ENCODE measurements around the gene LRP5.
"Not testable (repeated sequence)": the region's sequence is repeated elsewhere in the genome, so short reads cannot be mapped to it uniquely, and the experiment has no call there.

Gene LRP5

GRCh38 chr11:68282141-68282860 is 30.1 kb upstream of the LRP5 start:
- DNase-seq = peak; percentile 66

GRCh38 chr11:68282861-68283230 is 29.5 kb upstream of the LRP5 start:
- DNase-seq = no peak

- not testable (repeated sequence) for DNase-seq
Observed at GRCh38 chr11:68284588-68284987, 27.8 kb upstream of the LRP5 start.

GRCh38 chr11:68287419-68287818 is 25.0 kb upstream of the LRP5 start:
- DNase-seq = no peak

- no peak for DNase-seq
Observed at GRCh38 chr11:68289456-68289855, 22.9 kb upstream of the LRP5 start.

GRCh38 chr11:68293708-68294107 is 18.7 kb upstream of the LRP5 start:
- DNase-seq = no peak

GRCh38 chr11:68295271-68295670 is 17.1 kb upstream of the LRP5 start:
- no peak for DNase-seq

- no peak for DNase-seq
Observed at GRCh38 chr11:68295940-68296339, 16.5 kb upstream of the LRP5 start.

GRCh38 chr11:68296344-68297051 is 15.9 kb upstream of the LRP5 start:
- DNase-seq = no peak

- DNase-seq = no peak
Observed at GRCh38 chr11:68297052-68297378, 15.4 kb upstream of the LRP5 start.

GRCh38 chr11:68297494-68297811 is 14.9 kb upstream of the LRP5 start:
- no peak for DNase-seq

GRCh38 chr11:68297812-68298658 is 14.4 kb upstream of the LRP5 start:
- DNase-seq = peak; percentile 95

- DNase-seq = no peak
Observed at GRCh38 chr11:68298659-68299516, 13.5 kb upstream of the LRP5 start.

GRCh38 chr11:68299517-68299879 is 12.9 kb upstream of the LRP5 start:
- DNase-seq = not testable (repeated sequence)

GRCh38 chr11:68300076-68300830 is 12.1 kb upstream of the LRP5 start:
- DNase-seq = no peak

- DNase-seq = no peak
Observed at GRCh38 chr11:68302256-68302655, 10.1 kb upstream of the LRP5 start.

GRCh38 chr11:68302670-68303069 is 9.7 kb upstream of the LRP5 start:
- DNase-seq = no peak

- DNase-seq = no peak
Observed at GRCh38 chr11:68303083-68303482, 9.3 kb upstream of the LRP5 start.

GRCh38 chr11:68303982-68304780 is 8.2 kb upstream of the LRP5 start:
- DNase-seq = no peak

GRCh38 chr11:68306636-68307035 is 5.8 kb upstream of the LRP5 start:
- DNase-seq = no peak

- DNase-seq = no peak
Observed at GRCh38 chr11:68308068-68308467, 4.3 kb upstream of the LRP5 start.

Measured in activated CD8-positive, alpha-beta memory T cell treated with anti-CD3 and anti-CD28 coated beads, Interleukin-2, amount 50 U/mL, for 48 hours (primary cell).